A204.1 (cell line): ENCODE data around the gene AGO3.
"Not testable (repeated sequence)": the region's sequence is repeated elsewhere in the genome, so short reads cannot be mapped to it uniquely, and the experiment has no call there.

ENCODE experiments used
- FAIRE-seq: peaks from 2 replicates; lab custom pipeline; 2012; peaks lifted over from hg19 to GRCh38; lab: Jason Lieb, UNC

The AGO3 gene

DNA sequence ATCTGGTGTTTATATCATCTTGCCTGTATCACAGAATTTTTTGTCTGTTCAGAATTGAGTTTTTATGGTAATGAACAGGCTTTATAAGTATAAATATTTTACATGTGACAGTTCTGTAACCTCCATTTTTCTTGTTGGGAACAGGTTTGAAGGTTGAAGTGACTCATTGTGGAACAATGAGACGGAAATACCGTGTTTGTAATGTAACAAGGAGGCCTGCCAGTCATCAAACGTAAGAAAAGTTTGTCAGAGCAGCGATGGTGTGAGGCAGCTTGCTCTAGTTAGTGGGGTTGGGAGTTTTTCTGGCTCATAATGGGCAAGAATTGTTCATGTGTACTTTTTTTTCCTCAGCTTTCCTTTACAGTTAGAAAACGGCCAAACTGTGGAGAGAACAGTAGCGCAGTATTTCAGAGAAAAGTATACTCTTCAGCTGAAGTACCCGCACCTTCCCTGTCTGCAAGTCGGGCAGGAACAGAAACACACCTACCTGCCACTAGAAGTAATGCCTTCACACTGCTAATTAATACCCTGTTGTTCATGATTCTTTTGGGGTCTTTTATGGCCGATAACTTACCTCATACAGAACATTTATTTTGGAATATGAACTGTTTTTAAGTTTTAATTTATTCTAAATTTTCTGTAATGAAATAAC, 77.8 kb downstream of the AGO3 start:
- no peak for FAIRE-seq

DNA sequence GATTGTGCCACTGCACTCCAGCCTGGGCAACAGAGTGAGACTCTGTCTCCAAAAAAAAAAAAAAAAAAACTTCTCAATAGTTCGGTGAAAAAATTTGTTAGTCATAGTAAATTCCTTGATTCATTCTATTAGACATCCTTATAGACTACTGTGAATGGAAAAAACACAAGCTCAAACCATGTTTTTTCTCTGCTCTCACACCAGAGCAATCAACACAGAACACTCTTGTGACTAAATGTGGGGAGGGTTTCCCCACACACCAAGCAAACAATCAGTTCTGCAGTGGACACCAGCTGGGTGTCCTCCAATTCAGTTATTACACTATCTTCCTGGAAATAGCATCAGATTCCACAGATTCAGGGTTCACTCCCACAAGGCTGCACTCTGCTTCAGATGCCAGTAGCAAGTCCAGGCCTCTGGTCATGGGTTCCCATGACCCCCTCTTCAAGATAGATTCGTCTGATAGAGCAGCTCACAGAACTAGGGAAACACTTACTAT, 83.9 kb downstream of the AGO3 start:
- no peak for FAIRE-seq

DNA sequence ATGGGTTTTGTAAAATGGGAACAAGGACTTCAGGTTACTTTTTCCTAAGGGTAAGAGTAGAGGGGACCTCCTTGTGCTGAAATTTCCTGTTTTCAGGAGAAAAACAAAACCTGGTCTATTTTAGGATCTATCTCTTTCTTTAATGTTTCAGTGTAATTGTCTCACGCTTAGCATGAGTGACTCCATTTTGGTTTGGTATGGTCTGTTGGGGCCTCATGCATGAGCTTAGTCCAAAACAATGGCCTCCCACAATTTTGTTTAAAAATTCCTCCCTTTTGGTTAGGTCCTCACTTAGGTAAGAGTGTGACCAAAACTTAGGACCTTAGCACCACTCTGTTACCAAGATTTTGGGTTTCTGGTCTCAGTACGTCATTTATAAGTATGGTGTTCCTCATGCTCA, 85.8 kb downstream of the AGO3 start:
- FAIRE-seq: no peak

DNA sequence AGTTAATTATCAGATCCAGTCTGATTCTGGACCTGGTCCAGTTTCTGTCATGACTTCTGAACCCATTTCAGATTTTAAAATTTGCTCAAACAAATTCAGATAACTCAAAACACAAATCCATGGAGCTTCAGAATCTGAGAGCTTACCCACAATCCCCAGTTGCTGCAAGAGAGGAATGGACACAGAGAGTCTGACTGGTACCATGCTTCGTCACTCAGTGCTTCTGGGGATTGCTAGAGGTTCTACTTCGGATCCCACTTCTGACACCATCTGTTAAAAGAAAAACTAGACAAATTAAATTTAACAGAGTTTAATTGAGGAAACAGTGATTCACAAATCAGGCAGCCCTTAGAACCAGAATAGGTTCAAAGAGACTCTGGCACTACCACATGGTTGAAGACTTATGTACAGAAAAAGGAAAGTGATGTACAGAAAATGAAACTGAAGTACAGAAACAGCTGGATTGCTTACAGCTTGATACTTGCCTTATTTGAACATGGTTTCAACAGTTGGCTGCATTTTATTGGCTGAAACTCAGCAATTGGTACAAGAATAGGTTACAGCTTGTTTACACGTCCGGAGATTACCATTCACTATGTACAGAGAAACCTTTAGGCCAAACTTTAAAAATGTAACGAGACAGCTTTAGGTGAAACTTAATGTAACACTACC, 92.3 kb downstream of the AGO3 start:
- FAIRE-seq: no peak

DNA sequence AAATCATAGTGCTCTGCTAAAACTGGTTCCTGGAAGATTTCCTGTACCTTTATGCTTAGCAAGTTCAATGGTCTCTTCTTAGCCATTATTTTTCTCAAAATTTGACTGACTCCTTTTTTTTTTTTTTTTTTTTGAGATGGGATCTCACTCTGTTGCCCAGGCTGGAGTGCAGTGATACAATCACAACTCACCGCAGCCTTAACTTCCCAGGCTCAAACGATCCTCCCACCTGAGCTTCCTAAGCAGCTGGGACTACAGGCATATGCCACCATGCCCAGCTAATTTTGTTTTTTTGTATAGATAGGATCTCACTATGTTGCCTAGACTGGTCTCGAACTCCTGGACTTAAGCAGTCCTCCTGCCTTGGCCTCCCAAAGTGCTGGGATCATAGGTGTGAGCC, 93.1 kb downstream of the AGO3 start:
- FAIRE-seq: not testable (repeated sequence)

DNA sequence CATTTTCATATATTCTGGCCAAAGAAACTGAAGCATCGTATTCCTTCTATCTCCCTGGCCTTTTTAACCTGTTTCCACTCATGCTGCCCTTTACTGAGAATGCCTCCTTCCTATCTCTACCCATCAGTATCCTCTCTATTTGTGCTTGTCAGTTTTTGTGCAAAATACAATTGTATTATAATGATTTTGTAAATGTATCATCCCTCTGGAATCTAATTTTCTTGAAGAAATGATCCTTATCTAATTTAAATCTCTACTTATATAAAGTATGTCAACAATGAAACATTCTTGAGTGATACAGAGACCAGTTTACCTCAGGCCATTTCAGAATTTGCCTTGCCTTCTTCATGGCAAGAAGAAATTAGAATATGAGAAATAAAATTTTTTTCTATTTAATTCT, 93.9 kb downstream of the AGO3 start:
- FAIRE-seq: no peak

DNA sequence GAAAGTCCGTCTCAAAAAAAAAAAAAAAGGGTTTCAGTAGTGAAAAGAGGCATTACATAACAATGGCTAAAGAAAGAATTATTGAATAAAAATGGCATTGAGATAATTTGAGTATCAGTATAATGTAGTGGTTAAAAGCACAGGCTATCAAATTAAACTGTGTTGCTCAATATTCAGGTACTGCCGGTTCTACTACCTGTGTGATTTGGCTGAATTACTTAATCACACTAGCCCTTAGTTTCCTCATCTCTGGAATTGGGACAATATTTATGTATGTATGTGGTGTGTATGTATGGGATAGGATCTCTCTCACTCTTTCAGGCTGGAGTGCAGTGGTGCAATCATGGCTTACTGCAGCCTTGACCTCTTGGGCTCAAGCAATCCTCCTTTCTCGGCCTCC, 96.9 kb downstream of the AGO3 start:
- no peak for FAIRE-seq

DNA sequence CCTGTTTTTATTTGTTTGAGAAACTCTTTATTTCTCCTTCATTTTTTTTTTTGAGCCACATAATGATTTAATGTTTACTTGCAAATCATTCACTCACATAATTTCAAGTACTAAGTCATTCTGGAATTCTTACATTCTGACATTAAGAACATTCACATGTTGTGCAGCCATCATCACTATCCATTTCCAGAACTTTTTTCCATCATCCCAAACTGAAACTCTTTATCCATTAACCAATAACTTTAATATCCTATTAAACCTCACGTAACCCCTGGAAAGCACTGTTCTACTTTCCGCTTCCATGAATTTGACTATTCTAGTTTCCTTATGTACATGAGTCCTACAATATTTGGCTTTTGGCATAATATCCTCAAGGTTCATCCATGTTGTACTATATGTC, 100.5 kb downstream of the AGO3 start:
- no peak for FAIRE-seq

DNA sequence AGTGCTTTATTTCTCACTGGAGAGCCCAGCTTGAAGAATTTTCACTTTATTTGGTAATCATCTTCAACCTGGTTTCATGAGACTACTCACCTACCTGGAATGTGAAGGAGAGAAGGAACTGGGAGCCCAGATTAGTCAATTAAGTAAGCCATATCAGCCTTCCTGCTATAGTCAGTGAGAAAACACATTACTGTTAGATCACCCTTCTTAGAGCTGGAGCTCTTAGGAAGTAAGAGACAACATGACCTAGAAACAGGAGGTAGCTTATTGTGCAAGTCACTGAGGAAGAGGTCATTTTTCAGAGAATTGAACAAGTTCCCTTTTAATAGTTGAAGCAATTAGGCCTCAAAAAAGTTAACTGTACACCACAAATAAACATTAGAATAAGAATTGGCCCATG, 103.8 kb downstream of the AGO3 start:
- FAIRE-seq: no peak

DNA sequence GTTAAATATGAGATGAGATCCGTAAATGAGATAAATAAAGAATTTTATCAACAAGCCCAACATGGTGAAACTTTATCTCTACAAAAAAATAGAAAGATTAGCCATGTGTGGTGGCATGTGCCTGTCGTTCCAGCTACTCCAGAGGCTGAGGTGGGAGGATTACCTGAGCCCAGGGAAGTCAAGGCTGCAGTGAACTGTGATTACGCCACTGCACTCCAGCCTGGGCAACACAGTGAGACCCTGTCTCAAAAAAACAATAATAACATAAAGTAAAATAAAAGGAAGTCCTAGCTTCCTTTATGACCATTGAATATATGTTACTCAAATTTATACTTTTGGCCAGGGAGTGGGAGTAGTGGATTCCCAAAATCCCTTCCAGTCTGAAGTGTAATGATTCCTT, 104.2 kb downstream of the AGO3 start:
- no peak for FAIRE-seq

DNA sequence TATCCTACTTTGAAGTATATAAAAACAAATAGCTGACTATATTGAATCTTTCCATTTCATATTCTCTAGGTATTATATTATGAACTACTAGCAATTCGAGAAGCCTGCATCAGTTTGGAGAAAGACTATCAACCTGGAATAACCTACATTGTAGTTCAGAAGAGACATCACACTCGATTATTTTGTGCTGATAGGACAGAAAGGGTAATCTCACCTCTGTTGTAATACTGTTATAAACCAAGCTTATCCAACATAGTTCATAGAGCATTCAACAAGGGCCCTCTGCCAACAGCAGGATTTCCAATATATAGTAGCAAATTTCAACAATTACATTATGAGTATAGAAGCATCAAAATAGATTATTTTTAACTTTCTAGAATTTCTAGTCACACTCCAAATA, 109.3 kb downstream of the AGO3 start:
- FAIRE-seq: no peak

DNA sequence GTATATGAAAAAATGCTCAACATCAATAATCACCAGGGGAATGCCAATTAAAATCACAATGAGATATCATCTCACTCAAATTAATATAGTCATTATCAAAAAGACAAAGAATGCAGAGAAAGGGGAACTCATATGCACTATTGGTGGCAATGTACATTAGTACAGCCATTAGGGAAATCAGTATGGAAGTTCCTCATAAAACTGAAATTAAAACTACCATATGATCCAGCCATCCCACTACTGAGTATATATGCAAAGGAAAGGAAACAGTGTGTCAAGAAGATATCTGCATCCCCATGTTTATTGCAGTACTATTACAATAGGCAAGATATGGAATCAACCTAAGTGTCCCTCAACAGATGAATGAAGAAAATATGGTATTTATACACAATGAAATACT, 120.9 kb downstream of the AGO3 start:
- no peak for FAIRE-seq

DNA sequence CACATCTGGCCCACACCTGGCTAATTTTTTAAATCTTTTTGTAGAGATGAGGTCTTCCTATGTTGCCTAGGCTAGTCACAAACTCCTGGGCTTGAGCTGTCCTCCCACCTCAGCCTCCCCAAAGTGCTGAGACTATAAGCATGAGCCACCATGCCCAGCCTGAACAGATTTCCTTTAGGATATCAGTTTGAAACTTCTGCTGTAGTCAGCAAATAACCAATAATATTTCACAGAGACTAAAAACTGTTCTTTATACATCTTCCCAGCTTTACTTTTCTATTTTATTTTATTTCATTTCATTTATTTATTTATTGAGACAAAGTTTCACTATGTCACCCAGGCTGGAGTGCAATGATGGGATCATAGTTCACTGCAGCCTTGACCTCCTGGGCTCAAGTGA, 123.1 kb downstream of the AGO3 start:
- FAIRE-seq: no peak

DNA sequence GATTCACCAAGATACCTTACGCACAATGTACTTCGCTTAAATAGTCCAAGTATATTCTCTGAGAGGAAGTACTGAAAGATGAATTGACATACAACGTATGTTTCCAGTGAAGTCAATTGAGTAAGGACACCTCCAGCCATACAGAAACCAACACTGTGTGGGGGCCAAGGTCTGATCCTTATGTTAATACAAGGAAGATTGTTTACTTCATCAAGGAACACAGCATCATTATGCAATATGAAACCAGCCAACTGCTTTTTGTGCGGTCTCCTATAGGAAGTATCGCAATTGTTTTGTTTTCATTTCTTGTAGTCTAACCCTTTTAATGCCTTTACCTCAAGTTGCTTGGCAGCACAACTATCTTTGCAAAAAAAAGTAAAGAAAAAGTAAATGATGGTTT, 124.8 kb downstream of the AGO3 start:
- FAIRE-seq: no peak

DNA sequence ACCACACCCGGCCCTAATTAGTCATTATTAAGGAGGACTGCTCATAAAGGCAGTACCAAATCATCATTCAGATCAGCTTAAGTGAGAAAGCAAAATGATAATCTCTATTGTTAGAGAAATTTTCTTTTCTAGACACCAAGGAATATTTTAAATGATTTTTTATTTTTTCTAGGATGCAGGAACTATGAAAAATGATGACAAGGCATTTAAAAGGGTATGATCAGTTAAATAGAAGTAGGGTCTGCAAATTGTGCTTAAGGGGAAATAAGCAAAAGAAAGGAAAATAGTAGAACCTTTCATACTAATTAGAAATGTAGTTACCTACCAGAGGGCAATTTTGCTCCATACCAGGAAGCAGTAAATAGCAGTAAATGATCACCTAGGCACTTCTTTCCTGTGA, 131.4 kb downstream of the AGO3 start:
- FAIRE-seq: no peak

DNA sequence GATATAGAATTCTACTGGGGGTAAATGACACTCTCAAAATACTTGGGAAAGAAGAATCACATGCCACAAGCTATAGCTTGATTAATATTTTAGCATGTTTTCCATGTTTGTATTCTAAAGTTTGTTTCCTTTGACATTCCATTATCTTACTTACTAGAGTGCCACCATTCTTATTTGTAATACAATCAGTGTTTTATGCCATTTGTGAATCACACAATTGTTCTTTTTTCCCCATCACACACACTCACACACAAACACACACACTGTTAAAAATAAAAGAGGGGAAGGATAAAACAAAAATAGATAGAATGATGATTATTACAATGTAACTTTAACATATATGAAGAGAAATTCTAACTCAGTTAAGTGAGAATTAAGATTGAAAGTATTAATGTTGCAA, 137.0 kb downstream of the AGO3 start:
- peak; percentile 32 for FAIRE-seq

DNA sequence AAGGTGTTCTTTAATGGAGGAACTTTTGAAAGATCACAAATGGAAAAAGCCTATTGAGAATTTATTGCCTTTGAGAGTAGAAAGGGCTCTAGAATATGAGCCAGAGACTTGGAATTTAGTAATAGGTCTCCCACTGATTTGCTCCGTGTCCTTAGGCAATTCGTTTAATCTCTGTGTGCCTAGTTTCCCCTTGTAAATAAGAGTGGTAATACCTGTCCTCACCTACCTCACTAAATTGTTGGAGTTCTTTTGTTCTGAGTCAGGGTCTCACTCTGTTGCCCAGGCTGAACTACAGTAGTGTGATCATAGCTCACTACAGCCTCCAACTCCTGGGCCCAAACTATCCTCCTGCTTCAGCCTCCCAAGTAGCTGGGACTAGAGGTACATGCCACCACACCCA, 138.0 kb downstream of the AGO3 start:
- FAIRE-seq: no peak

DNA sequence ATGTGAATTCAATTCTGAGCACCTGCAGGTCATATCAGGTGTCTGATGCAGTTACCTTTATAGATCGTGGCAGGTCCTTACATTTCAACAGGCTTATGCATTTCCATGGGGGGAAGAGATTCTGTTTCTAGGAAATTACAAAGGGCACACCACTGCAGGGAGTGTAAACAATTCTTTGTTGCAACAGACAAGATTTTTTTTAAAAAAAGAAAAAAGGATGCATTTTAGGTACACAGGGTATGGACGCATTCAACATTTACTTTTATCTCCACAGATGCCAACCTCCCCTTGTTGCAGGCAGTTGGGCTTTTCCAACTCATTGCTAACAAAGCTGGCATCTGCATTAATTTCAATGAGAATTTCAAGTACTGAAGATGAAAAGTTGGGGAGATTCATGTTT, 139.4 kb downstream of the AGO3 start:
- FAIRE-seq: no peak

DNA sequence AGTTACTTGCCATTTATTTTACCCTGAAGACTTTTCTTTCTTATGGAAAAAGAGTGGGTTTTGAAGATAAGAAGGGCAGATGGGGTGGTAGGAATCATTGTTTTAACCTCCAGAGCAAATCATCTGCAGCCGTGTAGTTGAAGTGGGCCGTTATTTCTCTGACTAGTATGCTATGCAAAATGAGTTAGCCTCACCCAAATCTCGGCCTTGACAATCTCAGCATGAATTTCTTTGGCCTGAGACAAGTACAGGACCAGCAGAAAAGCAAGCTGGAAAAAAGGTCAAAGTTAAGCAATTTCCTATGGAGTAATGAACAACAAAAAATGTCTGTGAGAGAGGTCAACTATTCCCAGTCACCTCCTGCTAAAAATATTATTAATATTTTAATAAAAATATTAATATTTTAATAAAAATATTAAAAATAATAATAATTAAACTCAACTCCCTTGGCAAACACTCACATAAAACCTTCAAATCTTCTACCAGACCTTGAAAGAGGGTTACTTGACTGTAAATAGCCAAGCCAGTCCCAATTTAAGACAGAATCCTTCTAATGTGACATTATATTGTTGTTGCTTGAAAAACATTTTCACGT, 146.2 kb downstream of the AGO3 start:
- FAIRE-seq: no peak

DNA sequence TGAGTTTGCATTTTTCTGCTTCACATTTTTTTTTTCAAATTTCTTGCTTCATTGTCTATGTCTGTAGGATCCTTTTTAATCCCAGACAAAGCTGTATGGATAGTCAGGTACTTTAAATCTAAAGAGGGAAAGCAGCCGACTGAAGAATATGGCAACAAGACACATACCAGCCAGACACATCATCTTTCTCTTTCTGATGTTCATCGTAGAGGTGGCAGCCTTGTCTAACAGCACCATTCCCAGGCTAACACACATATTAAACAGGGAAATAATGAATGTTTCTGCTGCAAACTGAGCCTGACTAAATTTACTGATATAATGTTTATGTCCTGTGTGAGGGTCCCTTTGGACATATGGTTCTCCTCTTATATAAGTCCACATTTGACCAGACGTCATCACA, 149.3 kb downstream of the AGO3 start:
- FAIRE-seq: no peak

DNA sequence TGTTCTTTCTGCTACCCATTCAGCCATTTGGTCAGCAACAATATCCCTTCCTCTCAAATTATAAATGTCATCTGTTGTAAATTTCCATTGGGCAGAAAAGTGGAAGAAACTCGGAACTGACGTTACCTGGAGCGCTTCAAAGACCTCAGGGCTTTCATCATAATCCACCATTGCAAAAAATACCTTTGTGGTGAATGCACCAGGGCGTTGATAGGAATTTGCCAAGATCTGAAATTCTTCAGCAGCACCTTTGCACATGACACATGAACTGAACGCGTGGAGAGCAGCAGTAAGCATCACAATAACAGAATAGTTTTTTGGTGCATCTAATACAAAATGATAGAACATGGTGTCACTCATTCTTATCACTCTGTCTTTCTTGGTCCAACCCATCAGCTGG, 149.9 kb downstream of the AGO3 start:
- FAIRE-seq: no peak

DNA sequence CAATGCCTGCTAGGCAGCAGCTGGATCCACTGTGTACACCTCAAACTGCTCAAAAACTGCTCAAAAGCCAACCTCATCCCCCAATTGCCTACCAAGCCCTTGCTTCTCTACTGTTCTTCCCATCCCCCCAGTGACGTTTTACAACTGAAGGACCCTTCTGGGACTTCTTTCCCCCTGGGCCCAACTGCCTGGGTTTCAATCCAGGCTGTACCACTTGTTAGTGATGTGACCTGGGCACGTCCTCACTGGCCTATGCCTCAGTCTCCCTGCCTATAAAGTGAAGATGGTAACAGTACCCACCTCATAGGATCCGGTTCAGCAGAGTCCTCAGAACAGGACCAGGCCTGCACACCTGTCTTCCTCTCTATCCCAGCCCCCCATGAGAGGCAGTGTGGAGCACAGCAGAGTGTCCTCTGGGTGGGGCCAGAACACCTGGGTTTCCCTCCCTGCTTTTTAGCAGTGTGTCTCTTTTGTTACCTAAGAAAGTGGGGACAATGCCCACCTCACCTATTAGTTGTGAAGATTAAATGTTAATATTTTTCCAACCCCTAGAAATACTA, 151.1 kb downstream of the AGO3 start:
- no peak for FAIRE-seq

DNA sequence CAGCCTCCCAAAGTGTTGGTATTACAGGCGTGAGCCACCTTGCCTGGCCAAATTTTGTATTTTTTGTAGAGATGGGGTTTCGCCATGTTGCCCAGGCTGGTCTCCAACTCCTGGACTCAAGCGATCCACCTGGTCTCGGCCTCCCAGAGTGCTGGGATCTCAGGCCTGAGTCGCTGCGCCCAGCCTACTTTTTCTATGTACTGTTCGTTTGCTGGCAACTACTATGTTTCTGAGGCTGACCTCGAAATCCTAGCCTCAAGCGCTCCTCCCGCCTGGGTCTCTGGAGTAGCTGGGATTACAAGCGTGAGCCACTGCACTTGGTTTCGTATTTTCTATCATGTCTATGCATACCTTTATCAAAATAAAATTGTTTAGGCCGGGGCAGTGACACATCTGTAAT, 152.3 kb downstream of the AGO3 start:
- FAIRE-seq: no peak
